HEK293T (cell line): ENCODE measurements around the gene RAPGEF5.

Experiments
- CTCF ChIA-PET: fragments of 350-600 bp; formaldehyde crosslinking; extraction: SDS; loops from one replicate; lab custom pipeline; 2021; ENCODE audit warnings: antibody characterized with exemption, inconsistent platforms; lab: Yijun Ruan, JAX
- POLR2A ChIA-PET: fragments of 350-600 bp; formaldehyde crosslinking; extraction: SDS; loops from one replicate; lab custom pipeline; 2020; ENCODE audit warnings: antibody characterized with exemption, inconsistent platforms; lab: Yijun Ruan, JAX
- DNase-seq: peaks from one replicate; pipeline ENCODE4 v3.0.0; 2012; ENCODE audit warnings: mixed read lengths; ENCODE audit errors: extremely low spot score
- BHLHE40 ChIP-seq: fragments of 450-650 bp; IDR thresholded peaks from 2 replicates; pipeline ENCODE4 v1.6.1; 2016; ENCODE audit warnings: mild to moderate bottlenecking, moderate library complexity, borderline replicate concordance
- CTBP1 ChIP-seq: fragments of 450-650 bp; IDR thresholded peaks from 2 replicates; pipeline ENCODE4 v1.6.1; 2016; ENCODE audit warnings: borderline replicate concordance
- ELF4 ChIP-seq: fragments of 450-650 bp; IDR thresholded peaks from 2 replicates; pipeline ENCODE4 v1.6.1; 2017; ENCODE audit warnings: antibody characterized with exemption
- FOXA1 ChIP-seq: fragments of 450-650 bp; IDR thresholded peaks from 2 replicates; pipeline ENCODE4 v1.6.1; 2016; ENCODE audit warnings: mild to moderate bottlenecking
- FOXM1 ChIP-seq: fragments of 450-650 bp; IDR thresholded peaks from 2 replicates; pipeline ENCODE4 v1.6.1; 2017; ENCODE audit warnings: mild to moderate bottlenecking, borderline replicate concordance
- HDGF ChIP-seq: fragments of 450-650 bp; IDR thresholded peaks from 2 replicates; pipeline ENCODE4 v1.6.1; 2017; ENCODE audit warnings: antibody characterized with exemption, borderline replicate concordance
- LEF1 ChIP-seq: fragments of 450-650 bp; IDR thresholded peaks from 2 replicates; pipeline ENCODE4 v1.6.1; 2017; ENCODE audit warnings: mild to moderate bottlenecking, borderline replicate concordance
- NFRKB ChIP-seq: fragments of 450-650 bp; IDR thresholded peaks from 2 replicates; pipeline ENCODE4 v1.6.1; 2016; ENCODE audit warnings: mild to moderate bottlenecking, moderate library complexity
- SP1 ChIP-seq: fragments of 450-650 bp; IDR thresholded peaks from 2 replicates; pipeline ENCODE4 v1.6.1; 2017
- SUZ12 ChIP-seq: fragments of 450-650 bp; IDR thresholded peaks from 2 replicates; pipeline ENCODE4 v1.6.1; 2016; ENCODE audit warnings: mild to moderate bottlenecking
- TARDBP ChIP-seq: fragments of 450-650 bp; IDR thresholded peaks from 2 replicates; pipeline ENCODE4 v1.6.1; 2016
- ZNF384 ChIP-seq: fragments of 450-650 bp; IDR thresholded peaks from 2 replicates; pipeline ENCODE4 v1.6.1; 2016
- TF ChIP-seq, protein P1 (sequence below): fragments of 450-650 bp; IDR thresholded peaks from 2 replicates; pipeline ENCODE4 v1.6.1; 2016

RAPGEF5 gene

GRCh38 chr7:22075561-22075960 is 281.4 kb downstream of the RAPGEF5 start:
- CTCF ChIA-PET: interaction anchor here (0.6 to 1.2 kb wide), 3 partner anchors 8 to 17 kb away, joined by 3 to 8 read pairs (median 3); no protein-coding TSS in a partner anchor
- POLR2A ChIA-PET: interaction anchor here (1.6 kb wide), 1 partner anchor 8 kb away, joined by 6 read pairs; no protein-coding TSS in a partner anchor
- DNase-seq: no peak
- TF ChIP-seq LEF1 (no peak), TARDBP (no peak)

DNA sequence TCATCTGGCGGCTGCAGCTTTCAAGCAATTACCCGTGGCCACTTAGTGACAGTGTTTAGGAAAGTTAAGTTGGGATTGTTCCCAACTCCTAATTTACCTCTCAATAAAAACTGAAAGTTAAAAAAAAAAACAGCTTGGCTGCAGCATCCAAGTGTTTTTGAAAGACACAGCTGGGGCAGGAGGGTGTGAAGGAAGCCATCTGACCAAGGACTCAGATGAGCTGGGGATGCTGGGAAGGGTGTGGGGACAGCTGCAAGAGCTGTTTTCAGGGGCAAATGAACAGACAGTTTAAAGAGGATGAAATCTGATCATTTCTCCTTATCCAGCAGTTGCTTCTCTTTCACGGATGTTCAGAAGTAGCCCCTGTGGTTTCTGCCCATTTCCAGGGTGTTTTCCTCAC is 282.1 kb downstream of the RAPGEF5 start:
- ChIA-PET CTCF (interaction anchor here (1.2 to 1.9 kb wide), 2 partner anchors 7 to 8 kb away, joined by 4 to 8 read pairs; no protein-coding TSS in a partner anchor), POLR2A (interaction anchor here (1.6 kb wide), 1 partner anchor 8 kb away, joined by 6 read pairs; no protein-coding TSS in a partner anchor)
- no peak for DNase-seq
- TF ChIP-seq FOXA1 (no peak), FOXM1 (no peak), BHLHE40 (no peak), ELF4 (no peak), ZNF384 (no peak), HDGF (no peak), NFRKB (no peak), SP1 (no peak), CTBP1 (no peak), SUZ12 (no peak), TARDBP (no peak)
- TF ChIP-seq, protein P1, sequence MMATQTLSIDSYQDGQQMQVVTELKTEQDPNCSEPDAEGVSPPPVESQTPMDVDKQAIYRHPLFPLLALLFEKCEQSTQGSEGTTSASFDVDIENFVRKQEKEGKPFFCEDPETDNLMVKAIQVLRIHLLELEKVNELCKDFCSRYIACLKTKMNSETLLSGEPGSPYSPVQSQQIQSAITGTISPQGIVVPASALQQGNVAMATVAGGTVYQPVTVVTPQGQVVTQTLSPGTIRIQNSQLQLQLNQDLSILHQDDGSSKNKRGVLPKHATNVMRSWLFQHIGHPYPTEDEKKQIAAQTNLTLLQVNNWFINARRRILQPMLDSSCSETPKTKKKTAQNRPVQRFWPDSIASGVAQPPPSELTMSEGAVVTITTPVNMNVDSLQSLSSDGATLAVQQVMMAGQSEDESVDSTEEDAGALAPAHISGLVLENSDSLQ: no peak
